Panc1 (cell line): Measurements from ENCODE around the gene WDR7.

Experiments
- POLR2AphosphoS5 ChIP-seq: IDR thresholded peaks from 2 replicates; pipeline ENCODE4 v1.6.1; 2012; ENCODE audit warnings: mild to moderate bottlenecking, low read depth, low read length, moderate library complexity
- SIN3A ChIP-seq: IDR thresholded peaks from 2 replicates; pipeline ENCODE4 v1.6.1; 2012; ENCODE audit warnings: low read depth, mild to moderate bottlenecking, low read length, moderate library complexity, borderline replicate concordance; ENCODE audit not compliant: insufficient read depth
- TF ChIP-seq, protein P1 (sequence below): fragments of 450-650 bp; IDR thresholded peaks from 2 replicates; pipeline ENCODE4 v1.5.1; 2017; ENCODE audit warnings: mild to moderate bottlenecking

GRCh38 chr18:56861244-56861643 is 210.1 kb downstream of the WDR7 start:
- no peak for TF ChIP-seq SIN3A
- TF ChIP-seq, protein P1, sequence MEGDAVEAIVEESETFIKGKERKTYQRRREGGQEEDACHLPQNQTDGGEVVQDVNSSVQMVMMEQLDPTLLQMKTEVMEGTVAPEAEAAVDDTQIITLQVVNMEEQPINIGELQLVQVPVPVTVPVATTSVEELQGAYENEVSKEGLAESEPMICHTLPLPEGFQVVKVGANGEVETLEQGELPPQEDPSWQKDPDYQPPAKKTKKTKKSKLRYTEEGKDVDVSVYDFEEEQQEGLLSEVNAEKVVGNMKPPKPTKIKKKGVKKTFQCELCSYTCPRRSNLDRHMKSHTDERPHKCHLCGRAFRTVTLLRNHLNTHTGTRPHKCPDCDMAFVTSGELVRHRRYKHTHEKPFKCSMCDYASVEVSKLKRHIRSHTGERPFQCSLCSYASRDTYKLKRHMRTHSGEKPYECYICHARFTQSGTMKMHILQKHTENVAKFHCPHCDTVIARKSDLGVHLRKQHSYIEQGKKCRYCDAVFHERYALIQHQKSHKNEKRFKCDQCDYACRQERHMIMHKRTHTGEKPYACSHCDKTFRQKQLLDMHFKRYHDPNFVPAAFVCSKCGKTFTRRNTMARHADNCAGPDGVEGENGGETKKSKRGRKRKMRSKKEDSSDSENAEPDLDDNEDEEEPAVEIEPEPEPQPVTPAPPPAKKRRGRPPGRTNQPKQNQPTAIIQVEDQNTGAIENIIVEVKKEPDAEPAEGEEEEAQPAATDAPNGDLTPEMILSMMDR: no peak
- no peak for TF ChIP-seq POLR2AphosphoS5
